WTC11 (cell line): ENCODE results near the gene MORC2. TPM values are rescaled to one million over a fixed set of nuclear protein-coding genes. Genes with fewer than 3 reads are reported as not detected.

Experiments used
- ATAC-seq: fragments of 200-7000 bp; cut with Tn5 transposase; 2 replicates; pipeline ENCODE4 v1.10.0; 2021; ENCODE audit warnings: mild to moderate bottlenecking, moderate library complexity
- CTCF ChIA-PET: fragments of 300-600 bp; sonication (Branson Sonifier 250); formaldehyde crosslinking; loops from one replicate; lab custom pipeline; 2021; ENCODE audit warnings: antibody characterized with exemption; lab: Charles Lee
- POLR2A ChIA-PET: fragments of 350-600 bp; sonication (Branson Sonifier 250); formaldehyde crosslinking; loops from one replicate; lab custom pipeline; 2021; ENCODE audit warnings: antibody characterized with exemption; lab: Charles Lee
- DNase-seq: peaks from one replicate; pipeline ENCODE4 v3.0.0; 2021; ENCODE audit warnings: low spot score
- H3K27ac Mint-ChIP-seq: 2 replicates; pipeline ENCODE4 v1.8.0; 2021; ENCODE audit warnings: mixed read lengths
- H3K27me3 Mint-ChIP-seq: 2 replicates; pipeline ENCODE4 v1.8.0; 2021; ENCODE audit warnings: low read depth, mild to moderate bottlenecking, moderate library complexity, mixed read lengths
- H3K36me3 Mint-ChIP-seq: 2 replicates; pipeline ENCODE4 v1.8.0; 2021; ENCODE audit warnings: mixed read lengths
- H3K4me1 Mint-ChIP-seq: 2 replicates; pipeline ENCODE4 v1.8.0; 2022; ENCODE audit warnings: mixed read lengths
- H3K4me3 Mint-ChIP-seq: 2 replicates; pipeline ENCODE4 v1.8.0; 2021; ENCODE audit warnings: mild to moderate bottlenecking, moderate library complexity, mixed read lengths
- H3K9me3 Mint-ChIP-seq: 2 replicates; pipeline ENCODE4 v1.8.0; 2021; ENCODE audit warnings: mixed read lengths
- EMX1 ChIP-seq: fragments of 250-450 bp; sonication (Bioruptor Pico); IDR thresholded peaks from 2 replicates; pipeline ENCODE4 v1.8.0; 2021; ENCODE audit warnings: mild to moderate bottlenecking
- ESRRA ChIP-seq: sonication (generic); formaldehyde crosslinking; IDR thresholded peaks from 2 replicates; pipeline ENCODE4 v1.8.1; 2022; ENCODE audit warnings: mild to moderate bottlenecking, missing genetic modification reagents, borderline replicate concordance
- FOXJ3 ChIP-seq: sonication (generic); formaldehyde crosslinking; IDR thresholded peaks from 2 replicates; pipeline ENCODE4 v1.9.0; 2021; ENCODE audit warnings: missing genetic modification reagents, mild to moderate bottlenecking, borderline replicate concordance
- NFE2L1 ChIP-seq: sonication (generic); formaldehyde crosslinking; IDR thresholded peaks from 2 replicates; pipeline ENCODE4 v1.8.1; 2023; ENCODE audit warnings: missing genetic modification reagents
- NR1H2 ChIP-seq: sonication (generic); formaldehyde crosslinking; IDR thresholded peaks from 2 replicates; pipeline ENCODE4 v1.9.0; 2021; ENCODE audit warnings: mild to moderate bottlenecking, moderate library complexity, missing genetic modification reagents
- NR2C2 ChIP-seq: sonication (generic); formaldehyde crosslinking; IDR thresholded peaks from 2 replicates; pipeline ENCODE4 v1.8.0; 2022; ENCODE audit warnings: mild to moderate bottlenecking, missing genetic modification reagents
- SMAD4 ChIP-seq: sonication (generic); formaldehyde crosslinking; IDR thresholded peaks from 2 replicates; pipeline ENCODE4 v1.8.0; 2022; ENCODE audit warnings: mild to moderate bottlenecking, missing genetic modification reagents
- TEAD1 ChIP-seq: sonication (generic); formaldehyde crosslinking; IDR thresholded peaks from 2 replicates; pipeline ENCODE4 v1.8.0; 2022; ENCODE audit warnings: mild to moderate bottlenecking, missing genetic modification reagents
- total RNA-seq: library from RNA; stranded (reverse); gene quantifications from 3 replicates; pipeline ENCODE4 v1.2.3, GENCODE V29; 2021
- TF ChIP-seq, protein P1 (sequence below): fragments of 250-450 bp; sonication (Bioruptor Pico); IDR thresholded peaks from 2 replicates; pipeline ENCODE4 v1.9.0; 2021; ENCODE audit warnings: mild to moderate bottlenecking
- TF ChIP-seq, protein P2 (sequence below): sonication (generic); formaldehyde crosslinking; IDR thresholded peaks from 2 replicates; pipeline ENCODE4 v1.8.0; 2023; ENCODE audit warnings: missing genetic modification reagents, mild to moderate bottlenecking, borderline replicate concordance
- TF ChIP-seq, protein P3 (sequence below): sonication (generic); formaldehyde crosslinking; IDR thresholded peaks from 2 replicates; pipeline ENCODE4 v1.8.1; 2022; ENCODE audit warnings: mild to moderate bottlenecking, missing genetic modification reagents, moderate library complexity, borderline replicate concordance
- TF ChIP-seq, protein P4 (sequence below): fragments of 250-450 bp; sonication (Bioruptor Pico); IDR thresholded peaks from 2 replicates; pipeline ENCODE4 v1.9.0; 2021; ENCODE audit warnings: mild to moderate bottlenecking
- TF ChIP-seq, protein P5 (sequence below): sonication (generic); formaldehyde crosslinking; IDR thresholded peaks from 2 replicates; pipeline ENCODE4 v1.8.1; 2022; ENCODE audit warnings: low read depth, missing genetic modification reagents, borderline replicate concordance
- TF ChIP-seq, protein P6 (sequence below): fragments of 250-450 bp; sonication (Bioruptor Pico); IDR thresholded peaks from 2 replicates; pipeline ENCODE4 v2.1.2; 2022; ENCODE audit warnings: mild to moderate bottlenecking, moderate library complexity
- TF ChIP-seq, protein P7 (sequence below): sonication (generic); formaldehyde crosslinking; IDR thresholded peaks from 2 replicates; pipeline ENCODE4 v1.8.1; 2023; ENCODE audit warnings: mild to moderate bottlenecking, missing genetic modification reagents, borderline replicate concordance

MORC2 gene
- total RNA-seq, 1 experiment from 2014 or later = 62.3 TPM

DNA sequence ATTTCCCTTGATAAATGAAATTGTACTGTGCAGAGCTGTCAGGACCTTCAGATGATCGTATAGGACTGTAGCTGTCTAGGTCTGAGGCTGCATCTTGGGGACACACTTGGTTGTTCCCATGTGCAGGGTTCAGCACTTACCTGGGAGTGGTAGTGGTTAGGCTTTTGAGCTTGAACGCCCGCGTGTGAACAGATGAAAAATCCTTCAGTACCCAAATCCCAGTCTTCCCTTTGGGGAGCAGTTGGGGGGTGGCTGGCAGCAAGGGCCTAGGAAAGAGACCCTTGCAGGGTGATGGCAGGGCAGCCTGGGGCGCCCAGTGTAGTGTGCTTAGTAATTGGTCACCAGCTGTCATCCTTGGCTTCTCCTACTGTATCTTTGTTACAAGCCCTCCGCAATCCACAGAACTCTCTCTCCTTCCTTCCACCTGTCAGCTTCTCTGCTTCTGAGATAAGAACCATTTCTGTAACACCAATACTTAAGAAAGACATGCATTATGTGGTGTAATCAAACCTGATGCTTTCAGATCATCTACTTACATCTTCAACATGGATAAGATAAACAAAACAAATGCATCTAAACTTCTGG, 64.6 kb downstream of the MORC2 start:
- Mint-ChIP-seq H3K27ac (no peak overlapping the region), H3K9me3 (no peaks in the 10 kb centered on the region), H3K27me3 (no peaks in the 10 kb centered on the region), H3K4me1 (no peaks in the 10 kb centered on the region), H3K4me3 (no peak overlapping the region), H3K36me3 (peaks cover 29% of the 10 kb centered on the region)
- no peak for DNase-seq
- TF ChIP-seq NR2C2 (CRISPR knock-in tag) (no peak), SMAD4 (CRISPR knock-in tag) (no peak), NR1H2 (CRISPR knock-in tag) (no peak)
- TF ChIP-seq, protein P1, sequence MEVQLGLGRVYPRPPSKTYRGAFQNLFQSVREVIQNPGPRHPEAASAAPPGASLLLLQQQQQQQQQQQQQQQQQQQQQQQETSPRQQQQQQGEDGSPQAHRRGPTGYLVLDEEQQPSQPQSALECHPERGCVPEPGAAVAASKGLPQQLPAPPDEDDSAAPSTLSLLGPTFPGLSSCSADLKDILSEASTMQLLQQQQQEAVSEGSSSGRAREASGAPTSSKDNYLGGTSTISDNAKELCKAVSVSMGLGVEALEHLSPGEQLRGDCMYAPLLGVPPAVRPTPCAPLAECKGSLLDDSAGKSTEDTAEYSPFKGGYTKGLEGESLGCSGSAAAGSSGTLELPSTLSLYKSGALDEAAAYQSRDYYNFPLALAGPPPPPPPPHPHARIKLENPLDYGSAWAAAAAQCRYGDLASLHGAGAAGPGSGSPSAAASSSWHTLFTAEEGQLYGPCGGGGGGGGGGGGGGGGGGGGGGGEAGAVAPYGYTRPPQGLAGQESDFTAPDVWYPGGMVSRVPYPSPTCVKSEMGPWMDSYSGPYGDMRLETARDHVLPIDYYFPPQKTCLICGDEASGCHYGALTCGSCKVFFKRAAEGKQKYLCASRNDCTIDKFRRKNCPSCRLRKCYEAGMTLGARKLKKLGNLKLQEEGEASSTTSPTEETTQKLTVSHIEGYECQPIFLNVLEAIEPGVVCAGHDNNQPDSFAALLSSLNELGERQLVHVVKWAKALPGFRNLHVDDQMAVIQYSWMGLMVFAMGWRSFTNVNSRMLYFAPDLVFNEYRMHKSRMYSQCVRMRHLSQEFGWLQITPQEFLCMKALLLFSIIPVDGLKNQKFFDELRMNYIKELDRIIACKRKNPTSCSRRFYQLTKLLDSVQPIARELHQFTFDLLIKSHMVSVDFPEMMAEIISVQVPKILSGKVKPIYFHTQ = no peak
- TF ChIP-seq, protein P2, sequence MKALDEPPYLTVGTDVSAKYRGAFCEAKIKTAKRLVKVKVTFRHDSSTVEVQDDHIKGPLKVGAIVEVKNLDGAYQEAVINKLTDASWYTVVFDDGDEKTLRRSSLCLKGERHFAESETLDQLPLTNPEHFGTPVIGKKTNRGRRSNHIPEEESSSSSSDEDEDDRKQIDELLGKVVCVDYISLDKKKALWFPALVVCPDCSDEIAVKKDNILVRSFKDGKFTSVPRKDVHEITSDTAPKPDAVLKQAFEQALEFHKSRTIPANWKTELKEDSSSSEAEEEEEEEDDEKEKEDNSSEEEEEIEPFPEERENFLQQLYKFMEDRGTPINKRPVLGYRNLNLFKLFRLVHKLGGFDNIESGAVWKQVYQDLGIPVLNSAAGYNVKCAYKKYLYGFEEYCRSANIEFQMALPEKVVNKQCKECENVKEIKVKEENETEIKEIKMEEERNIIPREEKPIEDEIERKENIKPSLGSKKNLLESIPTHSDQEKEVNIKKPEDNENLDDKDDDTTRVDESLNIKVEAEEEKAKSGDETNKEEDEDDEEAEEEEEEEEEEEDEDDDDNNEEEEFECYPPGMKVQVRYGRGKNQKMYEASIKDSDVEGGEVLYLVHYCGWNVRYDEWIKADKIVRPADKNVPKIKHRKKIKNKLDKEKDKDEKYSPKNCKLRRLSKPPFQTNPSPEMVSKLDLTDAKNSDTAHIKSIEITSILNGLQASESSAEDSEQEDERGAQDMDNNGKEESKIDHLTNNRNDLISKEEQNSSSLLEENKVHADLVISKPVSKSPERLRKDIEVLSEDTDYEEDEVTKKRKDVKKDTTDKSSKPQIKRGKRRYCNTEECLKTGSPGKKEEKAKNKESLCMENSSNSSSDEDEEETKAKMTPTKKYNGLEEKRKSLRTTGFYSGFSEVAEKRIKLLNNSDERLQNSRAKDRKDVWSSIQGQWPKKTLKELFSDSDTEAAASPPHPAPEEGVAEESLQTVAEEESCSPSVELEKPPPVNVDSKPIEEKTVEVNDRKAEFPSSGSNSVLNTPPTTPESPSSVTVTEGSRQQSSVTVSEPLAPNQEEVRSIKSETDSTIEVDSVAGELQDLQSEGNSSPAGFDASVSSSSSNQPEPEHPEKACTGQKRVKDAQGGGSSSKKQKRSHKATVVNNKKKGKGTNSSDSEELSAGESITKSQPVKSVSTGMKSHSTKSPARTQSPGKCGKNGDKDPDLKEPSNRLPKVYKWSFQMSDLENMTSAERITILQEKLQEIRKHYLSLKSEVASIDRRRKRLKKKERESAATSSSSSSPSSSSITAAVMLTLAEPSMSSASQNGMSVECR (CRISPR knock-in tag) = no peak
- TF ChIP-seq, protein P3, sequence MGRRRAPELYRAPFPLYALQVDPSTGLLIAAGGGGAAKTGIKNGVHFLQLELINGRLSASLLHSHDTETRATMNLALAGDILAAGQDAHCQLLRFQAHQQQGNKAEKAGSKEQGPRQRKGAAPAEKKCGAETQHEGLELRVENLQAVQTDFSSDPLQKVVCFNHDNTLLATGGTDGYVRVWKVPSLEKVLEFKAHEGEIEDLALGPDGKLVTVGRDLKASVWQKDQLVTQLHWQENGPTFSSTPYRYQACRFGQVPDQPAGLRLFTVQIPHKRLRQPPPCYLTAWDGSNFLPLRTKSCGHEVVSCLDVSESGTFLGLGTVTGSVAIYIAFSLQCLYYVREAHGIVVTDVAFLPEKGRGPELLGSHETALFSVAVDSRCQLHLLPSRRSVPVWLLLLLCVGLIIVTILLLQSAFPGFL (CRISPR knock-in tag) = no peak
- ATAC-seq = no peak
- POLR2A ChIA-PET = no interaction called here
- CTCF ChIA-PET = no interaction called here

DNA sequence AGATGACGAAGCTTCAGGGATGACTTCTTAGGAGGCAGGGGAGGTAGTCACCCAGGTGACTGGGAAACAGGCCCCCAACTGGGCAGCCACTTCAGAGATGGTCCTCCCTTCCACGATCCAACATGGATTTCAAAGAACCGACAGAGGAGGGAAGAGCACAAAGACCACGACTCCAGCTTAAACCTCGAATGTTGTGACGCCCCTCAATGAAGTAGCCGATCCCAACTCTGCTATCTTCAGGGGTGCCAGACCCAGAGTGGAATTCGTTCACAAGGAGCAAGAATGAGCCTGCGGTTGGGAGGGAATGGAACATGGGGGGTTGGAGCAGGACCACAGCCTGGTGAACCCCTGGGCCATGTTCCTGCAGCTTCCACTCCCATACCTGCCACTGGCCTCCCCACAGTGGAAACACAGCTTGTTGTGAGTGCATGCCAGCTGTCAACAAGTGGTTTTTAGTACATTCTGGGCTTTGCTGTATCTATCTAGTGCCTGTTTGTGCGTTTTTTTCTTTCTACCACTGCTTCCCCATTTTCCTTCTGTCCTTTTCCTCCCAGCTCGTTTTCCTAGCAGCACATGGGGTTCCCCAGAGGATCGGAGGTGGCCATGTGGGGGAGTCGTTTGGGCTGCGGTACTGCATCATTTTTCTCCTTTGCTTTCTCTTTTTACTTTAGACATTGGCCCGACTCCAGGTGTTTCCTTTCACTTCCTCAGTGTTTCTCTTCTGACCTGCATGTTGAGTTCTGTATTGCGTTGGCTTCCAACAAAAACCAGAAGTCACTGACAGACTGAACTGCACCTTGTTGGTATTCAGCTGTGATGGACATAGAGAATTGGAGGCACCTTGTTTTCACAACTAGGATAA, 65.8 kb downstream of the MORC2 start:
- peaks cover 28% of the 10 kb centered on the region for H3K36me3 Mint-ChIP-seq
- ATAC-seq (no peak), DNase-seq (no peak)
- H3K27ac Mint-ChIP-seq = no peak overlapping the region
- no peaks in the 10 kb centered on the region for H3K9me3 Mint-ChIP-seq
- H3K4me1 Mint-ChIP-seq = no peaks in the 10 kb centered on the region
- H3K4me3 Mint-ChIP-seq = no peak overlapping the region
- CTCF ChIA-PET = interaction anchor here (1.2 kb wide), 1 partner anchor 268 kb away, joined by 3 read pairs; no protein-coding TSS in a partner anchor
- POLR2A ChIA-PET = interaction anchor here (0.5 to 1.0 kb wide), 2 partner anchors 9 to 227 kb away, joined by 3 read pairs; no protein-coding TSS in a partner anchor
- no peaks in the 10 kb centered on the region for H3K27me3 Mint-ChIP-seq
- TF ChIP-seq ESRRA (CRISPR knock-in tag) (no peak), FOXJ3 (CRISPR knock-in tag) (no peak), EMX1 (no peak), NFE2L1 (CRISPR knock-in tag) (no peak), TEAD1 (CRISPR knock-in tag) (no peak)
- TF ChIP-seq, protein P4, sequence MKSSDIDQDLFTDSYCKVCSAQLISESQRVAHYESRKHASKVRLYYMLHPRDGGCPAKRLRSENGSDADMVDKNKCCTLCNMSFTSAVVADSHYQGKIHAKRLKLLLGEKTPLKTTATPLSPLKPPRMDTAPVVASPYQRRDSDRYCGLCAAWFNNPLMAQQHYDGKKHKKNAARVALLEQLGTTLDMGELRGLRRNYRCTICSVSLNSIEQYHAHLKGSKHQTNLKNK (CRISPR knock-in tag) = no peak
- TF ChIP-seq, protein P5, sequence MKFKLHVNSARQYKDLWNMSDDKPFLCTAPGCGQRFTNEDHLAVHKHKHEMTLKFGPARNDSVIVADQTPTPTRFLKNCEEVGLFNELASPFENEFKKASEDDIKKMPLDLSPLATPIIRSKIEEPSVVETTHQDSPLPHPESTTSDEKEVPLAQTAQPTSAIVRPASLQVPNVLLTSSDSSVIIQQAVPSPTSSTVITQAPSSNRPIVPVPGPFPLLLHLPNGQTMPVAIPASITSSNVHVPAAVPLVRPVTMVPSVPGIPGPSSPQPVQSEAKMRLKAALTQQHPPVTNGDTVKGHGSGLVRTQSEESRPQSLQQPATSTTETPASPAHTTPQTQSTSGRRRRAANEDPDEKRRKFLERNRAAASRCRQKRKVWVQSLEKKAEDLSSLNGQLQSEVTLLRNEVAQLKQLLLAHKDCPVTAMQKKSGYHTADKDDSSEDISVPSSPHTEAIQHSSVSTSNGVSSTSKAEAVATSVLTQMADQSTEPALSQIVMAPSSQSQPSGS = no peak
- TF ChIP-seq, protein P6, sequence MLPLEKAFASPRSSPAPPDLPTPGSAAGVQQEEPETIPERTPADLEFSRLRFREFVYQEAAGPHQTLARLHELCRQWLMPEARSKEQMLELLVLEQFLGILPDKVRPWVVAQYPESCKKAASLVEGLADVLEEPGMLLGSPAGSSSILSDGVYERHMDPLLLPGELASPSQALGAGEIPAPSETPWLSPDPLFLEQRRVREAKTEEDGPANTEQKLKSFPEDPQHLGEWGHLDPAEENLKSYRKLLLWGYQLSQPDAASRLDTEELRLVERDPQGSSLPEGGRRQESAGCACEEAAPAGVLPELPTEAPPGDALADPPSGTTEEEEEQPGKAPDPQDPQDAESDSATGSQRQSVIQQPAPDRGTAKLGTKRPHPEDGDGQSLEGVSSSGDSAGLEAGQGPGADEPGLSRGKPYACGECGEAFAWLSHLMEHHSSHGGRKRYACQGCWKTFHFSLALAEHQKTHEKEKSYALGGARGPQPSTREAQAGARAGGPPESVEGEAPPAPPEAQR (CRISPR knock-in tag) = no peak
- TF ChIP-seq, protein P7, sequence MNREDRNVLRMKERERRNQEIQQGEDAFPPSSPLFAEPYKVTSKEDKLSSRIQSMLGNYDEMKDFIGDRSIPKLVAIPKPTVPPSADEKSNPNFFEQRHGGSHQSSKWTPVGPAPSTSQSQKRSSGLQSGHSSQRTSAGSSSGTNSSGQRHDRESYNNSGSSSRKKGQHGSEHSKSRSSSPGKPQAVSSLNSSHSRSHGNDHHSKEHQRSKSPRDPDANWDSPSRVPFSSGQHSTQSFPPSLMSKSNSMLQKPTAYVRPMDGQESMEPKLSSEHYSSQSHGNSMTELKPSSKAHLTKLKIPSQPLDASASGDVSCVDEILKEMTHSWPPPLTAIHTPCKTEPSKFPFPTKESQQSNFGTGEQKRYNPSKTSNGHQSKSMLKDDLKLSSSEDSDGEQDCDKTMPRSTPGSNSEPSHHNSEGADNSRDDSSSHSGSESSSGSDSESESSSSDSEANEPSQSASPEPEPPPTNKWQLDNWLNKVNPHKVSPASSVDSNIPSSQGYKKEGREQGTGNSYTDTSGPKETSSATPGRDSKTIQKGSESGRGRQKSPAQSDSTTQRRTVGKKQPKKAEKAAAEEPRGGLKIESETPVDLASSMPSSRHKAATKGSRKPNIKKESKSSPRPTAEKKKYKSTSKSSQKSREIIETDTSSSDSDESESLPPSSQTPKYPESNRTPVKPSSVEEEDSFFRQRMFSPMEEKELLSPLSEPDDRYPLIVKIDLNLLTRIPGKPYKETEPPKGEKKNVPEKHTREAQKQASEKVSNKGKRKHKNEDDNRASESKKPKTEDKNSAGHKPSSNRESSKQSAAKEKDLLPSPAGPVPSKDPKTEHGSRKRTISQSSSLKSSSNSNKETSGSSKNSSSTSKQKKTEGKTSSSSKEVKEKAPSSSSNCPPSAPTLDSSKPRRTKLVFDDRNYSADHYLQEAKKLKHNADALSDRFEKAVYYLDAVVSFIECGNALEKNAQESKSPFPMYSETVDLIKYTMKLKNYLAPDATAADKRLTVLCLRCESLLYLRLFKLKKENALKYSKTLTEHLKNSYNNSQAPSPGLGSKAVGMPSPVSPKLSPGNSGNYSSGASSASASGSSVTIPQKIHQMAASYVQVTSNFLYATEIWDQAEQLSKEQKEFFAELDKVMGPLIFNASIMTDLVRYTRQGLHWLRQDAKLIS (CRISPR knock-in tag) = no peak
